A673 (cell line): ENCODE measurements around the gene COG6.

Experiments
- CTCF ChIP-seq: fragments of 300-800, 200-600 bp; sonication (generic); conservative IDR thresholded peaks from 2 replicates; pipeline ENCODE4 v1.5.1; 2017; ENCODE audit warnings: low read depth, mild to moderate bottlenecking, antibody characterized with exemption, low read length, moderate library complexity, mixed read lengths
- EZH2 ChIP-seq: fragments of 200-600 bp; sonication (generic); IDR thresholded peaks from 2 replicates; pipeline ENCODE4 v1.6.1; 2017; ENCODE audit warnings: borderline replicate concordance, low read depth, mild to moderate bottlenecking, mixed read lengths, antibody characterized with exemption, low read length; ENCODE audit not compliant: poor library complexity, severe bottlenecking

- TF ChIP-seq EZH2 = no peak
- no peak for TF ChIP-seq CTCF
Measured at GRCh38 chr13:39740761-39741160, 85.3 kb downstream of the COG6 start.
